GM12878 (cell line): ENCODE results near the gene PTPRU. TPM values are rescaled to one million over a fixed set of nuclear protein-coding genes. Genes with fewer than 3 reads are reported as not detected.

Experiments
- ATAC-seq: fragments of 200-7000 bp; cut with Tn5 transposase; 3 replicates; pipeline ENCODE4 v1.9.1; 2020; ENCODE audit warnings: mild to moderate bottlenecking, moderate library complexity
- BruUV-seq: library from RNA; stranded (reverse); fragments of 400-500 nt; replicated peaks from 2 replicates; lab custom pipeline; 2021; lab: Mats Ljungman, UMichigan
- CTCF ChIA-PET: fragments of 300-600 bp; sonication (Branson Sonifier 250); formaldehyde crosslinking; extraction: SDS; loops from one replicate; lab custom pipeline; 2021; ENCODE audit warnings: inconsistent platforms; lab: Yijun Ruan, JAX
- POLR2A ChIA-PET: fragments of 350-600 bp; formaldehyde crosslinking; extraction: SDS; loops from one replicate; lab custom pipeline; 2021; ENCODE audit warnings: inconsistent platforms; lab: Charles Lee
- RAD21 ChIA-PET: fragments of 300-600 bp; sonication (Branson Sonifier 250); formaldehyde crosslinking; loops from one replicate; lab custom pipeline; 2023; ENCODE audit warnings: antibody characterized with exemption; ENCODE audit not compliant: unreplicated experiment; lab: Charles Lee
- SMC1A ChIA-PET: fragments of 300-600 bp; sonication (Branson Sonifier 250); formaldehyde crosslinking; loops from one replicate; lab custom pipeline; 2023; ENCODE audit not compliant: unreplicated experiment, uncharacterized antibody; lab: Charles Lee
- DNase-seq: peaks from one replicate; pipeline ENCODE4 v3.0.0-alpha.2; 2011; ENCODE audit warnings: low read depth, low spot score
- FAIRE-seq: peaks from 3 replicates; lab custom pipeline; 2011; peaks lifted over from hg19 to GRCh38; lab: Jason Lieb, UNC
- H2AFZ ChIP-seq: 2 replicates; pipeline ENCODE4 v1.6.0; 2011; ENCODE audit warnings: low read depth, low read length, control low read depth; ENCODE audit not compliant: control insufficient read depth
- H3K27ac ChIP-seq: 2 replicates; pipeline ENCODE4 v1.5.1; 2011; ENCODE audit warnings: control low read depth; ENCODE audit not compliant: control insufficient read depth, insufficient read depth
- H3K27me3 ChIP-seq, 2 experiments: replicated peaks in 1 of 2; 2 replicates each; pipeline versions ENCODE4 v1.6.0 to v1.6.1; 2011; ENCODE audit warnings: low read length in 1 of 2; ENCODE audit not compliant: control insufficient read depth in 2 of 2, insufficient read depth in 2 of 2
- H3K36me3 ChIP-seq, 2 experiments: 2 replicates each; pipeline ENCODE4 v1.5.1; 2011; ENCODE audit warnings: low read length in 1 of 2; ENCODE audit not compliant: control insufficient read depth in 2 of 2, insufficient read depth in 2 of 2
- H3K4me1 ChIP-seq: 2 replicates; pipeline ENCODE4 v1.6.1; 2011; ENCODE audit warnings: mild to moderate bottlenecking, low read length, moderate library complexity, mixed read lengths; ENCODE audit not compliant: control insufficient read depth, insufficient read depth
- H3K4me2 ChIP-seq: 2 replicates; pipeline ENCODE4 v1.6.0; 2011; ENCODE audit warnings: control low read depth; ENCODE audit not compliant: control insufficient read depth, insufficient read depth
- H3K4me3 ChIP-seq: fragments of 200-600 bp; sonication (generic); 2 replicates; pipeline ENCODE4 v1.5.1; 2016
- H3K79me2 ChIP-seq: 2 replicates; pipeline ENCODE4 v1.6.0; 2011; ENCODE audit warnings: low read length; ENCODE audit not compliant: control insufficient read depth, insufficient read depth
- H3K9ac ChIP-seq: 2 replicates; pipeline ENCODE4 v1.8.0; 2011; ENCODE audit warnings: low read length, control low read depth, mixed read lengths; ENCODE audit not compliant: control insufficient read depth, insufficient read depth
- H3K9me3 ChIP-seq: replicated peaks from 3 replicates; pipeline ENCODE4 v1.5.1; 2011; ENCODE audit warnings: mild to moderate bottlenecking, low read length; ENCODE audit not compliant: control insufficient read depth, insufficient read depth
- H4K20me1 ChIP-seq: 2 replicates; pipeline ENCODE4 v1.6.0; 2011; ENCODE audit not compliant: control insufficient read depth, insufficient read depth
- ATF7 ChIP-seq: fragments of 450-650 bp; IDR thresholded peaks from 2 replicates; pipeline ENCODE4 v1.6.1; 2016; ENCODE audit warnings: low read depth, mild to moderate bottlenecking
- BCL11A ChIP-seq: IDR thresholded peaks from 2 replicates; pipeline ENCODE4 v1.6.1; 2011; ENCODE audit warnings: low read depth, low read length
- BMI1 ChIP-seq: fragments of 450-650 bp; IDR thresholded peaks from 2 replicates; pipeline ENCODE4 v1.6.1; 2016; ENCODE audit warnings: mild to moderate bottlenecking, moderate library complexity, borderline replicate concordance
- CBX3 ChIP-seq: fragments of 200-600 bp; sonication (generic); IDR thresholded peaks from 2 replicates; pipeline ENCODE4 v1.6.1; 2016; ENCODE audit warnings: low read depth, borderline replicate concordance
- EED ChIP-seq: sonication (generic); IDR thresholded peaks from 2 replicates; pipeline ENCODE4 v1.6.1; 2016; ENCODE audit warnings: antibody characterized with exemption, low read depth
- GABPA ChIP-seq: IDR thresholded peaks from 2 replicates; pipeline ENCODE4 v1.6.1; 2014; ENCODE audit warnings: antibody characterized with exemption, low read depth, mild to moderate bottlenecking, inconsistent platforms
- IKZF1 ChIP-seq: fragments of 450-650 bp; conservative IDR thresholded peaks from 2 replicates; pipeline ENCODE4 v1.6.1; 2017; ENCODE audit warnings: antibody characterized with exemption, mild to moderate bottlenecking
- IKZF2 ChIP-seq, 2 experiments: fragments of 450-650 bp; IDR thresholded peaks; 2 replicates each; pipeline ENCODE4 v1.6.1; 2017; ENCODE audit warnings: mild to moderate bottlenecking in 2 of 2, moderate library complexity in 2 of 2
- MEF2B ChIP-seq: fragments of 450-650 bp; IDR thresholded peaks from 2 replicates; pipeline ENCODE4 v1.6.1; 2018; ENCODE audit warnings: mild to moderate bottlenecking, moderate library complexity; ENCODE audit not compliant: partially characterized antibody, poor library complexity, severe bottlenecking
- NFYA ChIP-seq: IDR thresholded peaks from 2 replicates; pipeline ENCODE4 v1.6.1; 2011; ENCODE audit warnings: low read depth, mild to moderate bottlenecking, low read length, improper control_type of control experiment, borderline replicate concordance
- POU2F2 ChIP-seq: IDR thresholded peaks from 3 replicates; pipeline ENCODE4 v1.6.1; 2011; ENCODE audit warnings: low read depth, mild to moderate bottlenecking, low read length, borderline replicate concordance
- RAD21 ChIP-seq: IDR thresholded peaks from 2 replicates; pipeline ENCODE4 v1.6.1; 2011; ENCODE audit warnings: mild to moderate bottlenecking, low read depth, low read length, moderate library complexity; ENCODE audit not compliant: insufficient read depth
- RB1 ChIP-seq: fragments of 450-650 bp; formaldehyde crosslinking; IDR thresholded peaks from 2 replicates; pipeline ENCODE4 v1.6.1; 2017; ENCODE audit warnings: mild to moderate bottlenecking, borderline replicate concordance
- RUNX3 ChIP-seq: IDR thresholded peaks from 2 replicates; pipeline ENCODE4 v1.6.1; 2012; ENCODE audit warnings: low read length, inconsistent platforms
- SMARCA5 ChIP-seq: fragments of 450-650 bp; IDR thresholded peaks from 2 replicates; pipeline ENCODE4 v1.6.1; 2017; ENCODE audit warnings: mild to moderate bottlenecking
- SMC3 ChIP-seq: IDR thresholded peaks from 2 replicates; pipeline ENCODE4 v1.6.1; 2011; ENCODE audit warnings: low read length, improper control_type of control experiment, borderline replicate concordance
- STAT1 ChIP-seq: fragments of 450-650 bp; conservative IDR thresholded peaks from 2 replicates; pipeline ENCODE4 v1.6.1; 2014; ENCODE audit warnings: antibody characterized with exemption, mild to moderate bottlenecking
- YY1 ChIP-seq: IDR thresholded peaks from 2 replicates; pipeline ENCODE4 v1.6.1; 2011; ENCODE audit warnings: low read depth, mild to moderate bottlenecking, low read length
- ZNF207 ChIP-seq: fragments of 450-650 bp; IDR thresholded peaks from 2 replicates; pipeline ENCODE4 v1.6.1; 2014; ENCODE audit warnings: antibody characterized with exemption, mild to moderate bottlenecking, borderline replicate concordance
- WGBS: methylation state at CpG from one replicate; pipeline ENCODE4 v1.1.6; 2016; ENCODE audit warnings: low lambda C conversion rate; ENCODE audit not compliant: insufficient replicate concordance, insufficient coverage; ENCODE audit errors: missing lambda C conversion rate; 5-methylcytosine and 5-hydroxymethylcytosine counted together
- in situ Hi-C: fragments of 300-500 bp; cut with MboI; formaldehyde crosslinking; loops from 9 replicates; pipeline ENCODE4 v1.14.3; 2018; ENCODE audit warnings: mixed read lengths
- intact Hi-C: fragments of 100-400 bp; cut with micrococcal nuclease; formaldehyde crosslinking; loops from one replicate; pipeline ENCODE4 v1.14.2; 2022; ENCODE audit not compliant: unreplicated experiment
- polyA plus RNA-seq, 11 experiments: library from polyadenylated mRNA; depleted of rRNA in 4 of 11; unstranded in 6 of 11; stranded (reverse) in 5 of 11; fragments of >200 nt; fragmentation: Nextera tagmentation in 4 of 11; fragmentation: Illumina TruSeq in 1 of 11; extraction: Ambion mirVana in 4 of 11; extraction: Trizol in 1 of 11; gene quantifications; 1 replicate in 1 of 11; 2 replicates in 10 of 11; pipeline versions ENCODE4 v1.2.1 to v1.2.3, GENCODE V29; 2011 to 2016; ENCODE audit warnings: inconsistent platforms in 2 of 11, missing spikeins in 2 of 11, low read depth in 1 of 11
- total RNA-seq, 4 experiments: library from RNA; depleted of rRNA in 3 of 4; stranded (reverse); fragments of >200 nt in 3 of 4; fragmentation: Illumina TruSeq in 1 of 4; extraction: Trizol in 1 of 4; gene quantifications; 2 replicates each; pipeline versions ENCODE4 v1.2.1 to v1.2.3, GENCODE V29; 2013 to 2021
- TF ChIP-seq, protein P1 (sequence below): fragments of 450-650 bp; IDR thresholded peaks from 2 replicates; pipeline ENCODE4 v1.6.1; 2016; ENCODE audit warnings: mild to moderate bottlenecking
- TF ChIP-seq, protein P2 (sequence below), 3 experiments: IDR thresholded peaks in 2 of 3; conservative IDR thresholded peaks in 1 of 3; 2 replicates each; pipeline ENCODE4 v1.5.1; 2011; ENCODE audit warnings: low read depth in 3 of 3, low read length in 3 of 3, mild to moderate bottlenecking in 3 of 3, control low read depth in 2 of 3, moderate library complexity in 2 of 3, inconsistent platforms in 1 of 3, mixed read lengths in 1 of 3; ENCODE audit not compliant: control insufficient read depth in 2 of 3, insufficient read depth in 1 of 3; ENCODE audit errors: extremely low read depth in 1 of 3

PTPRU gene
- total and polyA plus RNA-seq, 10 of the 15 experiments (the other 5 are each of a cell fraction or from before 2014, with no cell fraction given): 0.04 to 2.5 (median 0.73) TPM

DNA sequence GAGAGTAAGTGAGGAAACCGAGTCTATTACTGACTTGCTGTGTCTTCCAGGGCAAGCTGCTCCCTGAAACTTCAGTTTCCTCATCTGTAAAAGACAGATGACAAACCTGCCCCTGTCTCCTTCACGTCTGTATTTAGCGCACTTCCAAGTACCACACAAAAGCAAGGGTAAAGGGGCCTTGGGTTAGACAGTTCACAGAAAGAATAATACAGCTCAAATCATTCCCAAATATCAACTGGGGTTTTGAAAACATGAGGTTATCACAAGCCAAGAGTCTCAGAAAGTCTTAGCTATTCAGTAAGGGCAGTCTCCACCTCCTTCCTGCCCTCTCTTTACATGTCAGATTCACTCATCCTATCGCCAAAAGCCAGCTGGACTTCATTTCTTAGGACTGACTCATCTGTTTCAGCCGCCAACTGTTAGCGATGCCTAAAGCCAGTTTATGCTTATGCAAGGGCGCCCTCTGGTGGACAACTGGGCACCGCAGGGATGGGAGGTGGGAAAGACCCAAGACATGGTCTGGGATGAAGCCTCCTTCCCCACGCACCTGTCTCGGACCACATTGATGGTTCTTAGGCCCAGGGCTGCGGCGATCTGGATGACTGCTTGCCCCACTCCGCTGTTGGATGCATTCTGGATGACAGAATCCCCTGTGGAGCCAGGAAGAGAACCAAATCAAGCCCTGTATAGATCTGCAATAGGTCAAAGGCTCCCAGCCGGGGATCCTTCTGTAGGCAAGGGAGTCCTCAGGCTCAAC, 33.6 kb upstream of the PTPRU start:
- Histone ChIP-seq H3K27me3 (no peaks in the 10 kb centered on the region), H3K4me3 (no peak overlapping the region), H3K36me3 (peaks cover 6 to 24% of the 10 kb centered on the region in 2 experiments), H3K4me2 (no peak overlapping the region), H3K79me2 (no peaks in the 10 kb centered on the region), H3K27ac (no peak overlapping the region), H3K9ac (no peak overlapping the region), H2AFZ (peak overlapping the region; percentile 48; the same call in 1 of the 2 replicates), H3K4me1 (peaks cover 3% of the 10 kb centered on the region; the same call in 1 of the 2 replicates), H3K9me3 (no peaks in the 10 kb centered on the region), H4K20me1 (no peaks in the 10 kb centered on the region)
- whole genome bisulfite sequencing: 26% methylated on average over 14 of the region's 14 CpGs
- POLR2A ChIA-PET: interaction anchor here (0.6 to 1.7 kb wide), 6 partner anchors 19 to 420 kb away, joined by 3 to 9 read pairs (median 3); partner anchors contain the start of gene SRSF4
- in situ Hi-C loops (no loop called here), intact Hi-C loops (loop anchor here (1.0 to 10.0 kb wide), 4 partner anchors 80 to 418 kb away; partner anchors contain the start of gene TMEM200B)
- CTCF ChIA-PET: interaction anchor here (0.6 to 6.0 kb wide), 51 partner anchors 8 to 954 kb away, joined by 3 to 173 read pairs (median 4); partner anchors contain the start of genes MECR, SRSF4, TMEM200B and YTHDF2
- ATAC-seq (peak; percentile 100), FAIRE-seq (peak; percentile 89), DNase-seq (peak; percentile 47)
- TF ChIP-seq ZNF207 (peak; percentile 56; the same call in 1 of the 2 replicates), NFYA (no peak), GABPA (no peak), POU2F2 (peak; percentile 60; the same call in 1 of the 3 replicates), BCL11A (no peak), RB1 (peak; percentile 40; the same call in 1 of the 2 replicates), IKZF2 (IDR thresholded peaks at IDR 0.05) (peak in 1 of 2 experiments; percentile 37; a peak in 1 of 4 replicates), CBX3 (no peak), YY1 (peak; percentile 74), EED (0 out of 2 replicates have a peak, but pooled peaks have one; percentile 30), SMARCA5 (0 out of 2 replicates have a peak, but pooled peaks have one; percentile 23), ATF7 (peak; percentile 32; the same call in 1 of the 2 replicates), SMC3 (peak; percentile 90), STAT1 (0 out of 2 replicates have a peak, but pooled peaks have one; percentile 50), MEF2B (no peak), RAD21 (peak; percentile 96), IKZF1 (0 out of 2 replicates have a peak, but pooled peaks have one; percentile 26), BMI1 (no peak), RUNX3 (peak; percentile 46; the same call in 1 of the 2 replicates)
- TF ChIP-seq, protein P1, sequence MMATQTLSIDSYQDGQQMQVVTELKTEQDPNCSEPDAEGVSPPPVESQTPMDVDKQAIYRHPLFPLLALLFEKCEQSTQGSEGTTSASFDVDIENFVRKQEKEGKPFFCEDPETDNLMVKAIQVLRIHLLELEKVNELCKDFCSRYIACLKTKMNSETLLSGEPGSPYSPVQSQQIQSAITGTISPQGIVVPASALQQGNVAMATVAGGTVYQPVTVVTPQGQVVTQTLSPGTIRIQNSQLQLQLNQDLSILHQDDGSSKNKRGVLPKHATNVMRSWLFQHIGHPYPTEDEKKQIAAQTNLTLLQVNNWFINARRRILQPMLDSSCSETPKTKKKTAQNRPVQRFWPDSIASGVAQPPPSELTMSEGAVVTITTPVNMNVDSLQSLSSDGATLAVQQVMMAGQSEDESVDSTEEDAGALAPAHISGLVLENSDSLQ: 0 out of 2 replicates have a peak, but pooled peaks have one; percentile 25
- TF ChIP-seq, protein P2, sequence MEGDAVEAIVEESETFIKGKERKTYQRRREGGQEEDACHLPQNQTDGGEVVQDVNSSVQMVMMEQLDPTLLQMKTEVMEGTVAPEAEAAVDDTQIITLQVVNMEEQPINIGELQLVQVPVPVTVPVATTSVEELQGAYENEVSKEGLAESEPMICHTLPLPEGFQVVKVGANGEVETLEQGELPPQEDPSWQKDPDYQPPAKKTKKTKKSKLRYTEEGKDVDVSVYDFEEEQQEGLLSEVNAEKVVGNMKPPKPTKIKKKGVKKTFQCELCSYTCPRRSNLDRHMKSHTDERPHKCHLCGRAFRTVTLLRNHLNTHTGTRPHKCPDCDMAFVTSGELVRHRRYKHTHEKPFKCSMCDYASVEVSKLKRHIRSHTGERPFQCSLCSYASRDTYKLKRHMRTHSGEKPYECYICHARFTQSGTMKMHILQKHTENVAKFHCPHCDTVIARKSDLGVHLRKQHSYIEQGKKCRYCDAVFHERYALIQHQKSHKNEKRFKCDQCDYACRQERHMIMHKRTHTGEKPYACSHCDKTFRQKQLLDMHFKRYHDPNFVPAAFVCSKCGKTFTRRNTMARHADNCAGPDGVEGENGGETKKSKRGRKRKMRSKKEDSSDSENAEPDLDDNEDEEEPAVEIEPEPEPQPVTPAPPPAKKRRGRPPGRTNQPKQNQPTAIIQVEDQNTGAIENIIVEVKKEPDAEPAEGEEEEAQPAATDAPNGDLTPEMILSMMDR (IDR thresholded peaks at IDR 0.05 in 2 of 3, conservative IDR thresholded peaks at IDR 0.05 in 1 of 3; ENCODE audit: control insufficient read depth in 2 of 3, extremely low read depth in 1 of 3, insufficient read depth in 1 of 3, low read depth in 3 of 3, low read length in 3 of 3): peak; percentile 93 to 99 (median 97); a peak in 5 of 6 replicates
- BruUV-seq: no TSS peak
- SMC1A ChIA-PET: interaction anchor here (0.6 to 8.3 kb wide), 27 partner anchors 8 to 427 kb away, joined by 3 to 127 read pairs (median 4); partner anchors contain the start of genes EPB41, MECR and SRSF4
- RAD21 ChIA-PET: interaction anchor here (0.6 to 3.6 kb wide), 19 partner anchors 21 to 560 kb away, joined by 3 to 91 read pairs (median 5); partner anchors contain the start of genes SRSF4 and TAF12
